Measurements from ENCODE around the gene ZBTB32. TPM values are rescaled to one million over a fixed set of nuclear protein-coding genes. Genes with fewer than 3 reads are reported as not detected.

The ZBTB32 gene
- total RNA-seq, 1 experiment from 2014 or later, result not detected

DNA sequence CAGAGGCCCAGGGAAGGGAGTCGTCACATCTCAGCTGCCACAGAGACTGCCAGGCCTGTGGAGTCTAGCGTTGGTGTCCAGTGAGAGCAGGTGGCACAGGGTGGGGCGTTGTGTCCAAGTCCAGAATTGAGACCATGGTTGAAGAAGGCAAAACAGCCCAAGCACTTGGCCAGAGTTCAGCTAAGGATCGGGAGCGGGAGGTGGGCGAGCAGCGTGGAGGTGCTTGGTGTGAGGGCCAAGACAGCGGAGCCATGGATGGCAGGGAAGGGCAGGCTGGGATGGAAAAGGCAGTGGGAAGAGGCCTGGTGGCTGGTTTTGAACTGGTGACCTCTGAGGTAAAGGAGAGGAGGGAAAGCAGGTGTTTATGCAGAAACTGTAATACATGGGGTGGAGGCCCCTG, 29.9 kb downstream of the ZBTB32 start (continued):
- TF ChIP-seq, protein P1, sequence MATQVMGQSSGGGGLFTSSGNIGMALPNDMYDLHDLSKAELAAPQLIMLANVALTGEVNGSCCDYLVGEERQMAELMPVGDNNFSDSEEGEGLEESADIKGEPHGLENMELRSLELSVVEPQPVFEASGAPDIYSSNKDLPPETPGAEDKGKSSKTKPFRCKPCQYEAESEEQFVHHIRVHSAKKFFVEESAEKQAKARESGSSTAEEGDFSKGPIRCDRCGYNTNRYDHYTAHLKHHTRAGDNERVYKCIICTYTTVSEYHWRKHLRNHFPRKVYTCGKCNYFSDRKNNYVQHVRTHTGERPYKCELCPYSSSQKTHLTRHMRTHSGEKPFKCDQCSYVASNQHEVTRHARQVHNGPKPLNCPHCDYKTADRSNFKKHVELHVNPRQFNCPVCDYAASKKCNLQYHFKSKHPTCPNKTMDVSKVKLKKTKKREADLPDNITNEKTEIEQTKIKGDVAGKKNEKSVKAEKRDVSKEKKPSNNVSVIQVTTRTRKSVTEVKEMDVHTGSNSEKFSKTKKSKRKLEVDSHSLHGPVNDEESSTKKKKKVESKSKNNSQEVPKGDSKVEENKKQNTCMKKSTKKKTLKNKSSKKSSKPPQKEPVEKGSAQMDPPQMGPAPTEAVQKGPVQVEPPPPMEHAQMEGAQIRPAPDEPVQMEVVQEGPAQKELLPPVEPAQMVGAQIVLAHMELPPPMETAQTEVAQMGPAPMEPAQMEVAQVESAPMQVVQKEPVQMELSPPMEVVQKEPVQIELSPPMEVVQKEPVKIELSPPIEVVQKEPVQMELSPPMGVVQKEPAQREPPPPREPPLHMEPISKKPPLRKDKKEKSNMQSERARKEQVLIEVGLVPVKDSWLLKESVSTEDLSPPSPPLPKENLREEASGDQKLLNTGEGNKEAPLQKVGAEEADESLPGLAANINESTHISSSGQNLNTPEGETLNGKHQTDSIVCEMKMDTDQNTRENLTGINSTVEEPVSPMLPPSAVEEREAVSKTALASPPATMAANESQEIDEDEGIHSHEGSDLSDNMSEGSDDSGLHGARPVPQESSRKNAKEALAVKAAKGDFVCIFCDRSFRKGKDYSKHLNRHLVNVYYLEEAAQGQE (IDR thresholded peaks at IDR 0.05; ENCODE audit: insufficient read depth in 1 of 2, low read depth in 2 of 2, low read length in 1 of 2), result no peak

DNA sequence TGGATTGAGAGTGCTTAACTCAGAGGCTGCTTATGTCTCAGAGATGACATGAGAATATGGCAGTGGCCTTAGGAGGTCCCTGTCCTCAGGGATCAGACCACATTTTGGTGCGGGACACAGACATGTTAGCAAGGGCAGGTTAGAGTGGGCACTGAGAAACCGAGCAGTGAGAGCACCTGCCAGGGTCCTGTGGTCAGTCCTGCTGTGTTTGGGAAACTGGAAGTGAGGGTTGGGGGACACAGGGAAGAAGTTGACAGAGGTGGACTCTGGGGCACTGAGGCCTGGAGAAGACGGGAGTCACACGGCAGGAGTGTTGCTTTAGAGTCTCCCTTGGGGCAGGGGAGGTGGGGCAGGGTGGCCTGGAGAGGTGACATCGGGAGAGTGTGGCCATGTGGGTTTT, 30.5 kb downstream of the ZBTB32 start:
- Histone ChIP-seq H3K36me3 (ENCODE audit: control insufficient read depth, insufficient read depth, low read length) (peaks cover 10% of the 10 kb centered on the region; the same call in 1 of the 2 replicates), H3K27ac (ENCODE audit: low read length) (no peak overlapping the region), H3K27me3 (ENCODE audit: control insufficient read depth, insufficient read depth, low read length) (no peaks in the 10 kb centered on the region), H3K4me1 (ENCODE audit: control insufficient read depth, insufficient read depth, low read length) (peaks cover 6% of the 10 kb centered on the region), H3K4me3 (ENCODE audit: low read depth in 2 of 2, low read length in 2 of 2) (no peak overlapping the region), H3K9me3 (ENCODE audit: control insufficient read depth, insufficient read depth, low read depth, low read length) (no peaks in the 10 kb centered on the region)
- no TSS peak for BruUV-seq (replicated peaks)
- no peak for ATAC-seq
- intact Hi-C loops (cut with micrococcal nuclease; ENCODE audit: unreplicated experiment), result no loop called here
- no peak for DNase-seq (ENCODE audit: low read depth, low spot score)
- POLR2A ChIA-PET, result no interaction called here
- TF ChIP-seq, protein P1 (IDR thresholded peaks at IDR 0.05; ENCODE audit: insufficient read depth in 1 of 2, low read depth in 2 of 2, low read length in 1 of 2), result no peak
- TF ChIP-seq POLR2AphosphoS5 (IDR thresholded peaks at IDR 0.05; ENCODE audit: low read depth, low read length) (no peak), TCF7L2 (IDR thresholded peaks at IDR 0.05; ENCODE audit: low read depth, low read length) (no peak), SIN3A (IDR thresholded peaks at IDR 0.05; ENCODE audit: borderline replicate concordance, insufficient read depth, low read depth, low read length) (no peak)
- TF ChIP-seq, protein P2, sequence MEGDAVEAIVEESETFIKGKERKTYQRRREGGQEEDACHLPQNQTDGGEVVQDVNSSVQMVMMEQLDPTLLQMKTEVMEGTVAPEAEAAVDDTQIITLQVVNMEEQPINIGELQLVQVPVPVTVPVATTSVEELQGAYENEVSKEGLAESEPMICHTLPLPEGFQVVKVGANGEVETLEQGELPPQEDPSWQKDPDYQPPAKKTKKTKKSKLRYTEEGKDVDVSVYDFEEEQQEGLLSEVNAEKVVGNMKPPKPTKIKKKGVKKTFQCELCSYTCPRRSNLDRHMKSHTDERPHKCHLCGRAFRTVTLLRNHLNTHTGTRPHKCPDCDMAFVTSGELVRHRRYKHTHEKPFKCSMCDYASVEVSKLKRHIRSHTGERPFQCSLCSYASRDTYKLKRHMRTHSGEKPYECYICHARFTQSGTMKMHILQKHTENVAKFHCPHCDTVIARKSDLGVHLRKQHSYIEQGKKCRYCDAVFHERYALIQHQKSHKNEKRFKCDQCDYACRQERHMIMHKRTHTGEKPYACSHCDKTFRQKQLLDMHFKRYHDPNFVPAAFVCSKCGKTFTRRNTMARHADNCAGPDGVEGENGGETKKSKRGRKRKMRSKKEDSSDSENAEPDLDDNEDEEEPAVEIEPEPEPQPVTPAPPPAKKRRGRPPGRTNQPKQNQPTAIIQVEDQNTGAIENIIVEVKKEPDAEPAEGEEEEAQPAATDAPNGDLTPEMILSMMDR (IDR thresholded peaks at IDR 0.05), result no peak
- CTCF ChIA-PET, result no interaction called here
- in situ Hi-C loops (cut with HindIII; ENCODE audit: low pct_unique_long_range_greater_than_20kb, low sequenced_read_pairs), result no loop called here
